PC-9 (cell line): Measurements from ENCODE around the gene KRTAP15-1. TPM values are rescaled to one million over a fixed set of nuclear protein-coding genes. Genes with fewer than 3 reads are reported as not detected.

Experiments
- BruUV-seq: library from RNA; stranded (reverse); fragments of 400-500 nt; replicated peaks from 2 replicates; lab custom pipeline; 2021; lab: Mats Ljungman, UMichigan
- CTCF ChIA-PET: fragments of 300-600 bp; sonication (Branson Sonifier 250); formaldehyde crosslinking; loops from one replicate; lab custom pipeline; 2022; ENCODE audit warnings: antibody characterized with exemption; lab: Charles Lee
- POLR2A ChIA-PET: fragments of 300-600 bp; sonication (Branson Sonifier 250); formaldehyde crosslinking; loops from one replicate; lab custom pipeline; 2022; ENCODE audit warnings: antibody characterized with exemption; ENCODE audit not compliant: unreplicated experiment; lab: Charles Lee
- DNase-seq, 2 experiments: peaks; one replicate each; pipeline versions ENCODE4 v3.0.0 to v3.0.0-alpha.2; 2015 to 2022; ENCODE audit warnings: mixed read lengths in 1 of 2
- H2AFZ ChIP-seq: fragments of 200-600 bp; sonication (generic); 2 replicates; pipeline ENCODE4 v1.8.1; 2017; ENCODE audit warnings: antibody characterized with exemption
- H3F3A ChIP-seq: fragments of 200-600 bp; sonication (generic); 2 replicates; pipeline ENCODE4 v1.8.1; 2017; ENCODE audit warnings: antibody characterized with exemption, mild to moderate bottlenecking, low read depth; ENCODE audit not compliant: insufficient read depth
- H3K27ac ChIP-seq: fragments of 200-600 bp; sonication (generic); 2 replicates; pipeline ENCODE4 v1.6.1; 2016; ENCODE audit warnings: mixed run types
- H3K27me3 ChIP-seq: fragments of 200-600 bp; sonication (generic); 2 replicates; pipeline ENCODE4 v1.6.1; 2016; ENCODE audit warnings: low read depth, mixed run types; ENCODE audit not compliant: insufficient read depth
- H3K36me3 ChIP-seq: fragments of 200-600 bp; sonication (generic); 2 replicates; pipeline ENCODE4 v1.6.1; 2016; ENCODE audit warnings: low read depth, mixed run types
- H3K4me1 ChIP-seq: fragments of 200-600 bp; sonication (generic); replicated peaks from 2 replicates; pipeline ENCODE4 v1.6.1; 2016; ENCODE audit warnings: mixed run types; ENCODE audit not compliant: insufficient read depth
- H3K4me2 ChIP-seq: fragments of 200-600 bp; sonication (generic); 2 replicates; pipeline ENCODE4 v1.6.1; 2017; ENCODE audit warnings: mixed run types
- H3K4me3 ChIP-seq: fragments of 200-600 bp; sonication (generic); 2 replicates; pipeline ENCODE4 v1.6.1; 2016; ENCODE audit warnings: mixed run types
- H3K79me2 ChIP-seq: fragments of 200-600 bp; sonication (generic); 2 replicates; pipeline ENCODE4 v1.6.1; 2017; ENCODE audit warnings: low read depth, mixed run types
- H3K9me2 ChIP-seq: fragments of 200-600 bp; sonication (generic); 2 replicates; pipeline ENCODE4 v1.8.1; 2017; ENCODE audit warnings: mild to moderate bottlenecking; ENCODE audit not compliant: insufficient read depth
- H3K9me3 ChIP-seq: fragments of 200-600 bp; sonication (generic); 2 replicates; pipeline ENCODE4 v1.8.1; 2016; ENCODE audit warnings: low read depth; ENCODE audit not compliant: insufficient read depth
- H4K20me1 ChIP-seq: fragments of 200-600 bp; sonication (generic); 2 replicates; pipeline ENCODE4 v1.8.1; 2017; ENCODE audit not compliant: insufficient read depth
- EZH2 ChIP-seq: fragments of 200-600 bp; sonication (generic); IDR thresholded peaks from 2 replicates; pipeline ENCODE4 v1.8.0; 2017; ENCODE audit warnings: antibody characterized with exemption, low read depth
- intact Hi-C: fragments of 100-400 bp; cut with micrococcal nuclease; formaldehyde crosslinking; loops from one replicate; pipeline ENCODE4 v1.10.0; 2022; ENCODE audit not compliant: unreplicated experiment
- total RNA-seq: library from RNA; stranded (reverse); gene quantifications from 2 replicates; pipeline ENCODE4 v1.2.3, GENCODE V29; 2021
- TF ChIP-seq, protein P1 (sequence below): fragments of 200-600 bp; sonication (generic); conservative IDR thresholded peaks from 2 replicates; pipeline ENCODE4 v1.6.1; 2017; ENCODE audit warnings: mixed run types, antibody characterized with exemption, mild to moderate bottlenecking, moderate library complexity

The KRTAP15-1 gene
- total RNA-seq, 1 experiment from 2014 or later = not detected

DNA sequence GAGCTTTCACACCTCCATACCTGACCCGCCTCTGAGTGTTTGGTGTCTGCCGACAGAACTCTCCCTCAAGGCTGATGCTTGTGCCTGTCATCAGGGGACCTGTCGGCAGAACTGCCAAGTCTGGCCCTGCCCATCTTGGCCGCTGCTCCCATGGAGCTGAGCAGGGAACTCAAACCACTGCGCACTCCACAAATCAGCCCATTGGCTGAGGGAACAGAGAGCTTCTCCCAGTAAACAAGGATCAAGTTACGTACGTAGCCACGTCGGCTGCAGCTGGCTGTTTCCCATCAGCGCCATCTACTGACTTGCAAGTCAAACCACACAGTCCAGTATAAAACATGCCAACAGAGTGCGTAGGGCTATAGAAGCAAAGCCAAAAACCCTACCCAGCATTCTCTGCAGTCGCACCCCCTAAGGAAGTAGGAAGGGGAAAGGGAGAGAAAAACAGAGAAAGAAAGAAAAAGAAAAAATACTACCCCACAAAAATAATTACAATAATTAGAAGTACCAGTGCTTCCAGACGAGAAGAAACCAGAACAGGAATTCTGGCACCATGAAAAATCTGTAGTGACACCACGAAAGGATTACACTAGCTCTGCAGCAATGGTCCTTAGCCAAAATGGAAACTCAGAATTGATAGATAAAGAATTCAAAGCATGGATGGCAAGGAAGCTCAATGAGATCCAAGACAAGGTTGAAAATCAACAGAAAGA, 31.1 kb upstream of the KRTAP15-1 start:
- no peaks in the 10 kb centered on the region for H4K20me1 ChIP-seq
- no peak overlapping the region for H3K27ac ChIP-seq
- H3K27me3 ChIP-seq = no peaks in the 10 kb centered on the region
- peak; percentile 46 to 49 for DNase-seq
- no peaks in the 10 kb centered on the region for H3K36me3 ChIP-seq
- no TSS peak for BruUV-seq
- H3F3A ChIP-seq = no peaks in the 10 kb centered on the region
- H2AFZ ChIP-seq = no peak overlapping the region
- H3K79me2 ChIP-seq = no peaks in the 10 kb centered on the region
- CTCF ChIA-PET = interaction anchor here (0.7 kb wide), 1 partner anchor 15 kb away, joined by 3 read pairs; no protein-coding TSS in a partner anchor
- peak overlapping the region; percentile 50 for H3K4me2 ChIP-seq
- no peaks in the 10 kb centered on the region for H3K9me2 ChIP-seq
- H3K9me3 ChIP-seq = no peaks in the 10 kb centered on the region
- no peak for TF ChIP-seq EZH2
- TF ChIP-seq, protein P1, sequence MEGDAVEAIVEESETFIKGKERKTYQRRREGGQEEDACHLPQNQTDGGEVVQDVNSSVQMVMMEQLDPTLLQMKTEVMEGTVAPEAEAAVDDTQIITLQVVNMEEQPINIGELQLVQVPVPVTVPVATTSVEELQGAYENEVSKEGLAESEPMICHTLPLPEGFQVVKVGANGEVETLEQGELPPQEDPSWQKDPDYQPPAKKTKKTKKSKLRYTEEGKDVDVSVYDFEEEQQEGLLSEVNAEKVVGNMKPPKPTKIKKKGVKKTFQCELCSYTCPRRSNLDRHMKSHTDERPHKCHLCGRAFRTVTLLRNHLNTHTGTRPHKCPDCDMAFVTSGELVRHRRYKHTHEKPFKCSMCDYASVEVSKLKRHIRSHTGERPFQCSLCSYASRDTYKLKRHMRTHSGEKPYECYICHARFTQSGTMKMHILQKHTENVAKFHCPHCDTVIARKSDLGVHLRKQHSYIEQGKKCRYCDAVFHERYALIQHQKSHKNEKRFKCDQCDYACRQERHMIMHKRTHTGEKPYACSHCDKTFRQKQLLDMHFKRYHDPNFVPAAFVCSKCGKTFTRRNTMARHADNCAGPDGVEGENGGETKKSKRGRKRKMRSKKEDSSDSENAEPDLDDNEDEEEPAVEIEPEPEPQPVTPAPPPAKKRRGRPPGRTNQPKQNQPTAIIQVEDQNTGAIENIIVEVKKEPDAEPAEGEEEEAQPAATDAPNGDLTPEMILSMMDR = peak; percentile 51; the same call in 1 of the 2 replicates
- POLR2A ChIA-PET = interaction anchor here (0.6 kb wide), 1 partner anchor 198 kb away, joined by 3 read pairs; no protein-coding TSS in a partner anchor
- intact Hi-C loops = loop anchor here (5.0 to 10.0 kb wide), 3 partner anchors 67 to 367 kb away; no protein-coding TSS in a partner anchor
- H3K4me3 ChIP-seq = no peak overlapping the region
- no peaks in the 10 kb centered on the region for H3K4me1 ChIP-seq

DNA sequence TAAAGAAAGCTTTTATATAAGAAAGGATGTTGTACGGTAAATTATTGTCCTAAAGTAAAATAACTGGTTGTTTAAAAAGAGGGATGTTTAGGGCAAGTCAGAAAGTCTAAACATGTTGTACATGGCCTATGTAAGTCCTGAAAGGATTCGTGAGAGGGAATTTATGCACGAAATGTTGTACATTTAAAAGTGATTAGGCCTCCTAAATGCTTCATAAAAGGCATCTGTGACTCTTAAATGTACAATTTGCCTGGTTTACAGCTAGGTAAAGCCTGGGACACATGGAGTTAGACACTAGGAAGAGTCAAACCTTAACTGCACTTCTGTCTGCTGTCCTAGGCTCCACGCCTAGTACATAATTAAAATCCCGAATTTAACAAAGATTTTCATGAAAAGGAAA, 24.1 kb upstream of the KRTAP15-1 start:
- Histone ChIP-seq H3K4me1 (no peaks in the 10 kb centered on the region), H3K4me3 (no peak overlapping the region), H3K9me3 (no peaks in the 10 kb centered on the region), H3K36me3 (no peaks in the 10 kb centered on the region), H3K9me2 (no peaks in the 10 kb centered on the region), H3K27ac (no peak overlapping the region), H3K4me2 (no peak overlapping the region), H3K79me2 (no peaks in the 10 kb centered on the region), H2AFZ (no peak overlapping the region), H3K27me3 (no peaks in the 10 kb centered on the region), H3F3A (no peaks in the 10 kb centered on the region), H4K20me1 (no peaks in the 10 kb centered on the region)
- CTCF ChIA-PET = no interaction called here
- DNase-seq = no peak
- intact Hi-C loops = no loop called here
- BruUV-seq = no TSS peak
- POLR2A ChIA-PET = no interaction called here
- TF ChIP-seq, protein P1 = no peak
- TF ChIP-seq EZH2 = no peak

DNA sequence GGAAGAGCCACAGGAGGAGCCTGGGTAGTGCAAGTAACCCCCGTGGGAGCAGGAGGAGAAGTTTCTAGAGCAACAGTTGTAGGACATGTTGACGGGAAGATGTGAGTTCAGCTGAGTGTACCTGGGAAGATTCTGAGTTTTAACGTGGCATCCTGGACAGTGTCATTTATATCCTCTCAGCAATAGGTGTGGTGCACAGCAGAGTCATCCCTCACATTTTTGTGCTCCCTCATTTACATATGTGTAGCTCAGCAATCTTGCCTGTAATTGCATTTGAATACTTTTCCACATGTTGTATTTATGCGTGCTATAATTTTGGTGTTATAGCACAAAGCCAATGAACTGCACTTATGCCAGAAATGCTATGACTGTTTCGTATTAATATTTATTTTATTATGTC, 14.2 kb upstream of the KRTAP15-1 start, which contains the start of gene KRTAP13-3:
KRTAP13-3 (minus strand) TSS at position 101 of the 400 bp plus-strand sequence; CDS start at position 87, 14 bp downstream.
- H3K4me1 ChIP-seq = no peaks in the 10 kb centered on the region
- no peak within 1 kb of the TSS for H2AFZ ChIP-seq
- H3K27me3 ChIP-seq = no peaks in the 10 kb centered on the region
- ChIA-PET POLR2A (no interaction called here), CTCF (no interaction called here)
- H3K9me3 ChIP-seq = no peaks in the 10 kb centered on the region
- no peak within 1 kb of the TSS for H3K4me3 ChIP-seq
- H3K27ac ChIP-seq = no peak within 1 kb of the TSS
- intact Hi-C loops = no loop called here
- TF ChIP-seq, protein P1 = no peak
- TF ChIP-seq EZH2 = no peak
- H3K36me3 ChIP-seq = no peaks in the 10 kb centered on the region
- H3K9me2 ChIP-seq = no peaks in the 10 kb centered on the region
- H3F3A ChIP-seq = no peaks in the 10 kb centered on the region
- H4K20me1 ChIP-seq = no peaks in the 10 kb centered on the region
- DNase-seq = no peak
- no TSS peak for BruUV-seq
- no peak within 1 kb of the TSS for H3K4me2 ChIP-seq
- no peaks in the 10 kb centered on the region for H3K79me2 ChIP-seq
